ENCODE data around the gene CLPX. TPM values are rescaled to one million over a fixed set of nuclear protein-coding genes. Genes with fewer than 3 reads are reported as not detected.
"Not testable (repeated sequence)": the region's sequence is repeated elsewhere in the genome, so short reads cannot be mapped to it uniquely, and the experiment has no call there.

Gene CLPX
- total RNA-seq, result 100 to 1,000 TPM in 2 of 4 donors, 10 to 100 TPM in 2; 74.5 to 110 (median 91.8) TPM

DNA sequence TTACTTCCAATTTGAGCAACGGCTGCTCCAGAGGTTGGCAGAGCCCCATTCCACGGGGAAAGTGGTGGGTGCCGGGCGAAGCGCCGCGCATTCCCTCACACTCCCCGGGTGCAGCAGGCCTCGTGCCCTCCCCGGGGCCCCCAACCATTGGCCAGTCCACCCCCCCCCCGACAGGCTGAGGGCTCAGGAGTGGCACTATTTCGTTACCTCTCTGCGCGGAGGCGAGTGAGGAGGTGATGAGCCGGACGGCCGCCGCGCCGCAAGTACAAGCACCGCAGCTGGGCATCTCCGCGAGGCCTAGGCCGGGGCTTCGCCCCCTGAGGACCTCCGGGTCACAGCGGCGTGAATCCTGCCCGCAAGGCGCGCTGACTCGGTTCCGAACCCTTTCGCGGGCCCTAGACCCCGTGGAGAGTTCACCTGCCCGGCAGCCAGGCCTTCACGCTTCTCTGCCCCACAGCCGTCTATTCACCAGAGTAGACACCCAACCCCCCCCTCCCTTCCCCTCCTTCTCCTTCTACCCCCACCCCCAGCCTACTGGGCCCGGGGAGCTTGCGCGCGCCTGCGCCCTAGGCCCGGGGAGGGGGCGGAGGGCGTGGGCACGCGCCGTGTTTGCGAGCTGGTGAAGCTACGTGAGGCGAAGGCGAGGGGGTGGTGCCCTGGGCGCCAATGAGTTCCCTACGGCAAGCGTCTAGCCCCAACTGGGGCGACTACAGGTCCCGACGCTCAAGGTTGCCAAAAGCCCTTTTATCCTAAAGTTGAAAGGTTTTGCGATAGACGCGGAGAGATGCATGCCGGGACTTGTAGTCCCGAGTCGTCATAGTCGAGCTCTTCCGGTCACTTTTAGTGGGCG is at the start of gene CLPX:
Gene CLPX (minus strand): TSS at position 475 of the 850 bp plus-strand sequence. CDS start 189 bp downstream, at position 286.
- peak; percentile 91 to 98 for DNase-seq (ENCODE audit: low spot score in 2 of 2)
- intact Hi-C loops (cut with DNase I; ENCODE audit: low total_unique reads), result no loop called here
- H3K4me3 ChIP-seq (ENCODE audit: low read depth, poor library complexity, severe bottlenecking), result peak within 1 kb of the TSS; percentile 98
- TF ChIP-seq POLR2A (IDR thresholded peaks at IDR 0.05) (peak in 1 of 2 donors; percentile 24), CTCF (IDR thresholded peaks at IDR 0.05) (no peak)
- 0% methylated on average over 36 to 53 of the region's 70 CpGs for WGBS, 2 donors

- no peak for TF ChIP-seq POLR2A (IDR thresholded peaks at IDR 0.05)
- no peak for TF ChIP-seq CTCF (IDR thresholded peaks at IDR 0.05)
- intact Hi-C loops (cut with DNase I; ENCODE audit: low total_unique reads), result no loop called here
- no peak for DNase-seq (ENCODE audit: low spot score in 2 of 2)
- H3K4me3 ChIP-seq (ENCODE audit: low read depth, poor library complexity, severe bottlenecking), result no peak overlapping the region
- 61% methylated on average over 5 of the region's 5 CpGs for WGBS, 2 donors
Measured at GRCh38 chr15:65233696-65234095, 48.6 kb upstream of the CLPX start.

GRCh38 chr15:65232520-65232919 is 47.4 kb upstream of the CLPX start:
- TF ChIP-seq POLR2A (IDR thresholded peaks at IDR 0.05), result no peak
- no peak for TF ChIP-seq CTCF (IDR thresholded peaks at IDR 0.05)
- DNase-seq (ENCODE audit: low spot score in 2 of 2), result no peak
- WGBS, 2 donors, result 91 to 94% methylated on average over 3 of the region's 3 CpGs
- intact Hi-C loops (cut with DNase I; ENCODE audit: low total_unique reads), result no loop called here
- H3K4me3 ChIP-seq (ENCODE audit: low read depth, poor library complexity, severe bottlenecking), result no peak overlapping the region

GRCh38 chr15:65231306-65231705 is 46.2 kb upstream of the CLPX start:
- H3K4me3 ChIP-seq (ENCODE audit: low read depth, poor library complexity, severe bottlenecking), result no peak overlapping the region
- DNase-seq (ENCODE audit: low spot score in 2 of 2), result no peak
- no peak for TF ChIP-seq POLR2A (IDR thresholded peaks at IDR 0.05)
- no peak for TF ChIP-seq CTCF (IDR thresholded peaks at IDR 0.05)
- intact Hi-C loops (cut with DNase I; ENCODE audit: low total_unique reads), result no loop called here
- 93% methylated on average over 10 of the region's 10 CpGs for WGBS, 2 donors

- H3K4me3 ChIP-seq (ENCODE audit: low read depth, poor library complexity, severe bottlenecking); intact Hi-C loops (cut with DNase I; ENCODE audit: low total_unique reads); DNase-seq (ENCODE audit: low spot score in 2 of 2): not testable (repeated sequence)
- 71 to 80% methylated on average over 1 to 2 of the region's 10 CpGs for WGBS, 2 donors
Measured at GRCh38 chr15:65226901-65227300, 41.8 kb upstream of the CLPX start.

- TF ChIP-seq POLR2A (IDR thresholded peaks at IDR 0.05) (no peak), CTCF (IDR thresholded peaks at IDR 0.05) (no peak)
- H3K4me3 ChIP-seq (ENCODE audit: low read depth, poor library complexity, severe bottlenecking), result no peak overlapping the region
- no peak for DNase-seq (ENCODE audit: low spot score in 2 of 2)
- WGBS, 2 donors, result 89 to 98% methylated on average over 3 of the region's 3 CpGs
- intact Hi-C loops (cut with DNase I; ENCODE audit: low total_unique reads), result no loop called here
Measured at GRCh38 chr15:65226221-65226620, 41.1 kb upstream of the CLPX start.
